Measurements from ENCODE around the gene CD80. TPM values are rescaled to one million over a fixed set of nuclear protein-coding genes. Genes with fewer than 3 reads are reported as not detected.
A peak's percentile ranks its signal among the peaks of the same experiment; 100 is the strongest.

CD80 gene
- total and polyA plus RNA-seq, 10 of the 15 experiments (the other 5 are each of a cell fraction or from before 2014, with no cell fraction given), result 41.4 to 137 (median 58.1) TPM

GRCh38 chr3:119498186-119499011 lies 61.0 kb downstream of the CD80 start, which contains the start of gene TIMMDC1 (continued):
- TF ChIP-seq, protein P1, sequence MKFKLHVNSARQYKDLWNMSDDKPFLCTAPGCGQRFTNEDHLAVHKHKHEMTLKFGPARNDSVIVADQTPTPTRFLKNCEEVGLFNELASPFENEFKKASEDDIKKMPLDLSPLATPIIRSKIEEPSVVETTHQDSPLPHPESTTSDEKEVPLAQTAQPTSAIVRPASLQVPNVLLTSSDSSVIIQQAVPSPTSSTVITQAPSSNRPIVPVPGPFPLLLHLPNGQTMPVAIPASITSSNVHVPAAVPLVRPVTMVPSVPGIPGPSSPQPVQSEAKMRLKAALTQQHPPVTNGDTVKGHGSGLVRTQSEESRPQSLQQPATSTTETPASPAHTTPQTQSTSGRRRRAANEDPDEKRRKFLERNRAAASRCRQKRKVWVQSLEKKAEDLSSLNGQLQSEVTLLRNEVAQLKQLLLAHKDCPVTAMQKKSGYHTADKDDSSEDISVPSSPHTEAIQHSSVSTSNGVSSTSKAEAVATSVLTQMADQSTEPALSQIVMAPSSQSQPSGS (IDR thresholded peaks at IDR 0.05; ENCODE audit: low read length), result no peak
- TF ChIP-seq RCOR1 (conservative IDR thresholded peaks at IDR 0.05; ENCODE audit: low read depth, low read length), result no peak
- peak; percentile 90; the same call in 1 of the 2 replicates for TF ChIP-seq POLR2AphosphoS2 (IDR thresholded peaks at IDR 0.05; ENCODE audit: low read depth, low read length)
- TF ChIP-seq SMAD5 (IDR thresholded peaks at IDR 0.05; ENCODE audit: low read depth), result peak; percentile 83; the same call in 1 of the 2 replicates
- TF ChIP-seq STAT3 (IDR thresholded peaks at IDR 0.05; ENCODE audit: low read depth, low read length), result no peak
- TF ChIP-seq KLF5 (IDR thresholded peaks at IDR 0.05; ENCODE audit: partially characterized antibody), result peak; percentile 17
- TF ChIP-seq MTA2 (IDR thresholded peaks at IDR 0.05; ENCODE audit: low read depth), result peak; percentile 94
- peak; percentile 92 for TF ChIP-seq POLR2AphosphoS5 (IDR thresholded peaks at IDR 0.05; ENCODE audit: low read length)
- peak; percentile 98 for TF ChIP-seq NR2F1 (conservative IDR thresholded peaks at IDR 0.05)
- TF ChIP-seq ZNF207 (IDR thresholded peaks at IDR 0.05; ENCODE audit: borderline replicate concordance), result peak; percentile 24; the same call in 1 of the 2 replicates
- TF ChIP-seq JUNB (IDR thresholded peaks at IDR 0.05), result no peak
- TF ChIP-seq MEF2A (IDR thresholded peaks at IDR 0.05; ENCODE audit: insufficient read depth, low read depth, low read length), result no peak
- peak; percentile 100 for TF ChIP-seq NR2C1 (IDR thresholded peaks at IDR 0.05)
- TF ChIP-seq HSF1 (IDR thresholded peaks at IDR 0.05; ENCODE audit: low read depth, low read length), result no peak
- no peak for TF ChIP-seq KAT2A (conservative IDR thresholded peaks at IDR 0.05; ENCODE audit: control insufficient read depth, low read depth, low read length)
- TF ChIP-seq SMAD1 (IDR thresholded peaks at IDR 0.05; ENCODE audit: low read depth, partially characterized antibody), result no peak
- no peak for TF ChIP-seq TCF3 (IDR thresholded peaks at IDR 0.05; ENCODE audit: borderline replicate concordance, insufficient read depth, low read depth, low read length)
